T-helper 1 cell treated with Interleukin-12 subunit alpha and Interleukin-12 subunit beta and Interleukin-4 antibody, amounts not matched to agents 30 μg/mL and 1 μg/mL, for 36 hours (primary cell): ENCODE results near the gene BRINP1.

ENCODE experiments used
- H3K27ac Mint-ChIP-seq: one replicate; pipeline ENCODE4 v1.8.0; 2021; ENCODE audit warnings: mild to moderate bottlenecking, mixed read lengths
- H3K27me3 Mint-ChIP-seq: one replicate; pipeline ENCODE4 v1.8.0; 2021; ENCODE audit warnings: low read depth, mixed read lengths
- H3K36me3 Mint-ChIP-seq: one replicate; pipeline ENCODE4 v1.8.0; 2021; ENCODE audit warnings: low read depth, mixed read lengths
- H3K4me1 Mint-ChIP-seq: one replicate; pipeline ENCODE4 v1.8.0; 2021; ENCODE audit warnings: low read depth, mixed read lengths
- H3K4me3 Mint-ChIP-seq: one replicate; pipeline ENCODE4 v1.8.0; 2021; ENCODE audit warnings: mild to moderate bottlenecking, moderate library complexity, mixed read lengths
- H3K9me3 Mint-ChIP-seq: one replicate; pipeline ENCODE4 v1.8.0; 2021; ENCODE audit warnings: mixed read lengths

Gene BRINP1, protein sequence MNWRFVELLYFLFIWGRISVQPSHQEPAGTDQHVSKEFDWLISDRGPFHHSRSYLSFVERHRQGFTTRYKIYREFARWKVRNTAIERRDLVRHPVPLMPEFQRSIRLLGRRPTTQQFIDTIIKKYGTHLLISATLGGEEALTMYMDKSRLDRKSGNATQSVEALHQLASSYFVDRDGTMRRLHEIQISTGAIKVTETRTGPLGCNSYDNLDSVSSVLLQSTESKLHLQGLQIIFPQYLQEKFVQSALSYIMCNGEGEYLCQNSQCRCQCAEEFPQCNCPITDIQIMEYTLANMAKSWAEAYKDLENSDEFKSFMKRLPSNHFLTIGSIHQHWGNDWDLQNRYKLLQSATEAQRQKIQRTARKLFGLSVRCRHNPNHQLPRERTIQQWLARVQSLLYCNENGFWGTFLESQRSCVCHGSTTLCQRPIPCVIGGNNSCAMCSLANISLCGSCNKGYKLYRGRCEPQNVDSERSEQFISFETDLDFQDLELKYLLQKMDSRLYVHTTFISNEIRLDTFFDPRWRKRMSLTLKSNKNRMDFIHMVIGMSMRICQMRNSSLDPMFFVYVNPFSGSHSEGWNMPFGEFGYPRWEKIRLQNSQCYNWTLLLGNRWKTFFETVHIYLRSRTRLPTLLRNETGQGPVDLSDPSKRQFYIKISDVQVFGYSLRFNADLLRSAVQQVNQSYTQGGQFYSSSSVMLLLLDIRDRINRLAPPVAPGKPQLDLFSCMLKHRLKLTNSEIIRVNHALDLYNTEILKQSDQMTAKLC

DNA sequence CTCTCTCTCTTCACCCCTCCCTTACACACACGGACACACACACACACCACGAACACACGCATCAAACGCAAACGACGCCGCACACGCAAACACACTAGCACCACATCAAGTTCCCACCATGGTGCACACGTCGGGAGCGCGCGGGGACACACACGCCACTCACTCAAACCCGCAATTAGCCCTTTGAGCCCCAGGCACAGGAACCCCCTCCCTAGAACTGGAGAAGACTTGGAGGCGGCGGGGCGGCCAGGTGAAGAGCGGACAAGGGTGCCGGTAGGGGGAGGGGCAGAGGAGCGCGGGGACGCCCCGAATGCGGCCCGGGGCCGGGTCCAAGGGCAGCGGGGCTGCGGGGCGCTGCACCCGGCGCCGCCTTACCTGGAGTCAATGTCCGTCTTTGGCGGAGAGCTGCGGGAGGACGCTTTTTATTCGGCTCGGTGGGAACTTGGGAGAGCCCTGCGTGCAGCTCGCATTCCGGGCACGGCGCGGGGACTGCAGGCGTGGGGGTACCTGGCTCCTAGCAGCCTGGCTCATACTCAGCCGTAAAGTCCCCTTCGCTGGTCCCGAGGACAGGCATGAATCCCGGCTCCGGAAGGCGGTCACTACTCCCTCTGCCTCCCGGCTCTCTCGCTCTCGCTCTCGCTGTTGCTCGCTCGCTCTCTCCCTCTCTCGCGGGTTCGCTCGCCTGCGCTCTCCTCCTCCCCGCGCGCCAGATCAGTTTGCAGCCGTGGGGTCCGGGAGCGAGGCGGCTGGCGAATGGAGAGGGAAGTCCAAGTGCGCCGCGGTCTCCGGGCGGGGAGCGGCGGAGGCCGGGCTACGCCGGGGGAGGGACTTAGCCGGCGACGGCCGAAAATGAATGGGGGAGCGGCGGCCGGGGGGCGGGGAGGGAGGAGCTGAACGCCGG, at the start of gene BRINP1:
BRINP1 (minus strand) TSS at position 755 of the 901 bp plus-strand sequence. CDS start 56,080 bp downstream, outside the sequence.
- Mint-ChIP-seq H3K4me3 (no peak within 1 kb of the TSS), H3K4me1 (no peaks in the 10 kb centered on the region), H3K36me3 (peaks cover 1% of the 10 kb centered on the region), H3K9me3 (peaks cover 8% of the 10 kb centered on the region), H3K27ac (no peak within 1 kb of the TSS), H3K27me3 (peaks cover 36% of the 10 kb centered on the region)

GRCh38 chr9:119418721-119419120, 49.5 kb upstream of the BRINP1 start:
- Mint-ChIP-seq H3K4me3 (no peak overlapping the region), H3K9me3 (no peaks in the 10 kb centered on the region), H3K27me3 (no peaks in the 10 kb centered on the region), H3K36me3 (no peaks in the 10 kb centered on the region), H3K4me1 (no peaks in the 10 kb centered on the region), H3K27ac (no peak overlapping the region)

- no peak overlapping the region for H3K4me3 Mint-ChIP-seq
Measured at GRCh38 chr9:119416793-119417192, 47.6 kb upstream of the BRINP1 start.

GRCh38 chr9:119412399-119412798, 43.2 kb upstream of the BRINP1 start:
- Mint-ChIP-seq H3K27me3 (no peaks in the 10 kb centered on the region), H3K4me3 (no peak overlapping the region), H3K36me3 (no peaks in the 10 kb centered on the region), H3K27ac (no peak overlapping the region), H3K4me1 (no peaks in the 10 kb centered on the region), H3K9me3 (no peaks in the 10 kb centered on the region)

More at GRCh38 chr9:119416793-119417192, 47.6 kb upstream of the BRINP1 start:
- Mint-ChIP-seq H3K27me3 (no peaks in the 10 kb centered on the region), H3K27ac (no peak overlapping the region), H3K9me3 (no peaks in the 10 kb centered on the region), H3K36me3 (no peaks in the 10 kb centered on the region), H3K4me1 (no peaks in the 10 kb centered on the region)

GRCh38 chr9:119409552-119409951, 40.3 kb upstream of the BRINP1 start:
- Mint-ChIP-seq H3K4me3 (no peak overlapping the region), H3K4me1 (no peaks in the 10 kb centered on the region), H3K9me3 (no peaks in the 10 kb centered on the region), H3K36me3 (no peaks in the 10 kb centered on the region), H3K27me3 (no peaks in the 10 kb centered on the region), H3K27ac (no peak overlapping the region)

GRCh38 chr9:119400606-119401005, 31.4 kb upstream of the BRINP1 start:
- Mint-ChIP-seq H3K27ac (no peak overlapping the region), H3K27me3 (no peaks in the 10 kb centered on the region), H3K4me3 (no peak overlapping the region), H3K36me3 (no peaks in the 10 kb centered on the region), H3K9me3 (no peaks in the 10 kb centered on the region), H3K4me1 (no peaks in the 10 kb centered on the region)

GRCh38 chr9:119398350-119398749, 29.1 kb upstream of the BRINP1 start:
- Mint-ChIP-seq H3K4me3 (no peak overlapping the region), H3K27ac (no peak overlapping the region), H3K27me3 (no peaks in the 10 kb centered on the region), H3K9me3 (no peaks in the 10 kb centered on the region), H3K4me1 (no peaks in the 10 kb centered on the region), H3K36me3 (no peaks in the 10 kb centered on the region)

- Mint-ChIP-seq H3K9me3 (no peaks in the 10 kb centered on the region), H3K4me3 (no peak overlapping the region), H3K36me3 (no peaks in the 10 kb centered on the region), H3K27me3 (no peaks in the 10 kb centered on the region), H3K4me1 (no peaks in the 10 kb centered on the region), H3K27ac (no peak overlapping the region)
Measured at GRCh38 chr9:119391878-119392277, 22.6 kb upstream of the BRINP1 start.

GRCh38 chr9:119375892-119376291, 6.7 kb upstream of the BRINP1 start:
- H3K4me3 Mint-ChIP-seq: no peak overlapping the region
- no peak overlapping the region for H3K27ac Mint-ChIP-seq
- peaks cover 5% of the 10 kb centered on the region for H3K9me3 Mint-ChIP-seq
- H3K4me1 Mint-ChIP-seq: no peaks in the 10 kb centered on the region
- peaks cover 1% of the 10 kb centered on the region for H3K36me3 Mint-ChIP-seq
- H3K27me3 Mint-ChIP-seq: peaks cover 7% of the 10 kb centered on the region

GRCh38 chr9:119372951-119373350, 3.7 kb upstream of the BRINP1 start:
- Mint-ChIP-seq H3K27ac (no peak overlapping the region), H3K4me1 (no peaks in the 10 kb centered on the region), H3K9me3 (peaks cover 8% of the 10 kb centered on the region), H3K4me3 (no peak overlapping the region), H3K27me3 (peaks cover 32% of the 10 kb centered on the region), H3K36me3 (peaks cover 1% of the 10 kb centered on the region)

DNA sequence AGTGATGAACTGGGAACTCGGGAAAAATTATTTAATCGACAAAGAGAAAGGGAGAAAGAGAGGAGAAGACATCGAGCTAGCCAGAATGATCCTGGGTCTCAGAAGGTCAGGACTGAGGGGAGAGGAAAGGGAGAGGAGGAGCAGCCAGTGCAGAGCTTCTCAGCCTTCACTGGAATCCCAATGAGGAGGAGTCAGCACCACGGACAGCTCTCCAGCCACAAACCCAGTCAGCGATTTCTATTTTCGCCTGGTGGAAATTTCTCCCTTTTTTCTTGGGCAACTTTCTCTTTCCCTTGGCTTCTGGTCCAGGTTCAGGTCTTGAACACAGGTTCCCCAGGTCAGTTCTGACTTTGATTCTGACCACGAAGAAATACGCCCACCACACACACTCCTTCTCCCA, 1.6 kb upstream of the BRINP1 start:
- H3K4me3 Mint-ChIP-seq: no peak overlapping the region
- no peak overlapping the region for H3K27ac Mint-ChIP-seq
- H3K4me1 Mint-ChIP-seq: no peaks in the 10 kb centered on the region
- H3K9me3 Mint-ChIP-seq: peaks cover 8% of the 10 kb centered on the region
- peaks cover 1% of the 10 kb centered on the region for H3K36me3 Mint-ChIP-seq
- peaks cover 36% of the 10 kb centered on the region for H3K27me3 Mint-ChIP-seq

DNA sequence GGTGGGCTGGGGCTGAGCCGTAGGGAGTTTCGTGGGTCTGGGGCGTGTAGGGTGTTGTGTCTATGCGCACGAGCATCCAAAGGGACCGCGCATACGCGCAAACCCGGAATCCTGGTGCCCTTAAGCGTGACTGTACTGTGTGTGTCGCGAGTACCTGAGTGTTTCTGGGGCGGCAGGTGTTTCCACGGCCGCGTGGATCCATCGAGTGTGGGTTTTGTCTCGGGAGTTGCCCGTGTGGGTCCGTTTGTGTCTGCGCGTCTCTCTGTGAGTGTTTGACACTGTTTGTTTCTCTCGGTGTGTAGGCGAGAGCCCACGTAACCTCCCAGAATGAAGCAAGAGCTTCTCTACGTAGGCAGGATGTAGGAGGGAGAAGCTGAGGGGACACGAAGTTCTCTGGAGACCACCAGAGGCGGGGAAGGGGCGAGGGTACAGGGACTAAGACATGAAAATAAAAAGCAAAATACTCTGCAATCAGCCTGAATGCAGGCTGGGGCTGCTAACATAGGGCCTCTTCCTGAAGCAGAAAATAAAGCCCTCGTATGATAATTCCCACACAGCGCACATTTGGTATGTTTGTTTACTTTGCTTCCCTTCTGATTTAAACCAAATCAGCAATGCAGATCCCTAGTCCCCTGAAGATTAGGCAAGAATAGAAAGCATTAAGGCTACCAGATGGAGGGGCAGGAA, 588 bp upstream of the BRINP1 start:
- peaks cover 8% of the 10 kb centered on the region for H3K9me3 Mint-ChIP-seq
- H3K27me3 Mint-ChIP-seq: peaks cover 36% of the 10 kb centered on the region
- H3K36me3 Mint-ChIP-seq: peaks cover 1% of the 10 kb centered on the region
- no peaks in the 10 kb centered on the region for H3K4me1 Mint-ChIP-seq
- no peak overlapping the region for H3K4me3 Mint-ChIP-seq
- H3K27ac Mint-ChIP-seq: no peak overlapping the region

GRCh38 chr9:119368179-119368578, 1.1 kb downstream of the BRINP1 start:
- H3K4me1 Mint-ChIP-seq: no peaks in the 10 kb centered on the region
- H3K27me3 Mint-ChIP-seq: peaks cover 36% of the 10 kb centered on the region
- no peak overlapping the region for H3K4me3 Mint-ChIP-seq
- peaks cover 1% of the 10 kb centered on the region for H3K36me3 Mint-ChIP-seq
- no peak overlapping the region for H3K27ac Mint-ChIP-seq
- peaks cover 8% of the 10 kb centered on the region for H3K9me3 Mint-ChIP-seq

- H3K9me3 Mint-ChIP-seq: peaks cover 8% of the 10 kb centered on the region
Measured at GRCh38 chr9:119367683-119368075, 1.6 kb downstream of the BRINP1 start.

More at GRCh38 chr9:119367683-119368075, 1.6 kb downstream of the BRINP1 start:
- no peaks in the 10 kb centered on the region for H3K4me1 Mint-ChIP-seq
- H3K27ac Mint-ChIP-seq: no peak overlapping the region
- peaks cover 1% of the 10 kb centered on the region for H3K36me3 Mint-ChIP-seq
- H3K4me3 Mint-ChIP-seq: no peak overlapping the region
- peaks cover 36% of the 10 kb centered on the region for H3K27me3 Mint-ChIP-seq
